HG03064 (cell line): ENCODE measurements around the gene TASP1.
A peak's percentile ranks its signal among the peaks of the same experiment; 100 is the strongest.
"Not testable (repeated sequence)": the region's sequence is repeated elsewhere in the genome, so short reads cannot be mapped to it uniquely, and the experiment has no call there.

Source experiments
- ATAC-seq: cut with Tn5 transposase; IDR thresholded peaks from one replicate; pipeline ENCODE4 v1.9.1; 2021; ENCODE audit warnings: low read depth; ENCODE audit not compliant: unreplicated experiment

Gene TASP1

GRCh38 chr20:13510837-13511488 is 127.8 kb downstream of the TASP1 start:
- ATAC-seq = no peak

GRCh38 chr20:13507646-13508045 is 131.1 kb downstream of the TASP1 start:
- ATAC-seq = no peak

DNA sequence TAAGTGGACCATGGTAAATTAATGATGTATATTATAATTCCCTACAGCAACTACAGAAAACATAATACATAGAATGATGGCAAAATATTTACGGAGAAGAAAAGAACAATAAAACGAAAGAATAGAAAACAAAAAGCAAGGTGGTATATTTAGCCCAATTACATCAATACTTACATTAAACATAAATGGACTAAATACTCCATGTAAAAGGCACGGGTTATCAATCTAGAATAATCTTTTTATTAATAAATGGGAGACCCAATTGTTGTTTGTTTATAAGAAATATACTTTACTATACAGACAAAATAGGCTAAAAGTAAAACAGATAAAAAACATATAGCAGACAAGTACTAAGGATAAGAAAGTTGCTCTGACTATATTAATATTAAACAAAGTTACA is 137.2 kb downstream of the TASP1 start:
- ATAC-seq = no peak

GRCh38 chr20:13494019-13494418 is 144.7 kb downstream of the TASP1 start:
- ATAC-seq = no peak

DNA sequence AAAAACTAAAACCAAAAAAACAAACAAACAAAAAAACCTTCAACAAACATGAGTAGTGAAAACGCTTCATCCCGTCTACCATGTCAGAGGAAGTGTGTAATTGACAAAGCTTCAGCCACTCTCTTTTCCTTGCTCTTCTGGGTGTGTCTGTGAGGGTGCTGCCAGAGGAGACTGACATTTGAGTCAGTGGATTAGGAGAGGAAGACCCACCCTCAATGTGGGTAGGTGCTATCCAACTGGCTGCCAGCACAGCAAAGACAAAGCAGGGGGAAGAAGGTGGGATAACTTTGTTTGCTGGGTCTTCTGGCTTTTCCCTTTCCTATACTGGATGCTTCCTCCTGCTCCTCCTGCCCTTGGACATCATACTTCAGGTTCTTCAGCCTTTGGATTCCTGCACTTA is 145.6 kb downstream of the TASP1 start:
- ATAC-seq = no peak

DNA sequence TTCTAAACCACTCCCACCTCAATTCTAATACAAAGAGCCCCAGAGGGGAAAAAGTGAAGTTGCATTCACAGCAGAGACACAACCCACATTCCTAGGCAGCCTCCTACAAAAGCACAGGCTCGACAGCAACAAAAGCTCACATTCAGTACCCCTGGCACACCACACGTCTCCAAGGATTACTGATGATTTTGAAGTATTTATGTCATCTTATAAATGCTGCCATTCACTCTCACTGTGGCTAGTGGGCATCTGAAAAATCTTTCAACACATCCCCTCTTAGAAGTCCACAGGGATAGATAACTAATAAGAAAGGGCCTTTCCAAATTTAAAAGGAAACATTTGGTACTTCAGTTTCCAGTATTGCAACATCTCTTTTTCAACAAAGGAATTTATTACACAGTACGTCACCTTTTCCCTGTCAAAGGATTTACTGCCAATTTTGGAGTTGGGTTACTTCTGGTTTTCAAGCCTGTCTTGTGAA is 146.7 kb downstream of the TASP1 start:
- no peak for ATAC-seq

GRCh38 chr20:13487202-13487601 is 151.5 kb downstream of the TASP1 start:
- no peak for ATAC-seq

DNA sequence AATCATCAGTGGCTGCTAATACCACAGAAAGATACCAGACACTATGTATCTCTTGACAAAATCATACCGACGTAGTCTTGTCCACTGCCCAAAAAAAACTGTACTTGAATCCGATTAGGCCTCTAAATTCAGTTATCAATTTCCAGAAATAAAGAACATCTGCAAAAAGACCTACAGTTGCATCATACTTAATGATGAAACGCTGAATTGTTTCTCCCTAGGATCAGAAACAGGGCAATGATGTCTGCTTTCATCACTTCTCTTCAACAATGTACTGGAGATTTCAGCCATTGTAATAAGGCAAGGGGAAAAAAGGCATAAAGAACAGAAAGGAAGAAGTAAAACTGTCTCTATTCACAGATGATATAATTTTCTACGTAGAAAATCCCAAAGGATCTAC is 152.0 kb downstream of the TASP1 start:
- ATAC-seq = no peak

DNA sequence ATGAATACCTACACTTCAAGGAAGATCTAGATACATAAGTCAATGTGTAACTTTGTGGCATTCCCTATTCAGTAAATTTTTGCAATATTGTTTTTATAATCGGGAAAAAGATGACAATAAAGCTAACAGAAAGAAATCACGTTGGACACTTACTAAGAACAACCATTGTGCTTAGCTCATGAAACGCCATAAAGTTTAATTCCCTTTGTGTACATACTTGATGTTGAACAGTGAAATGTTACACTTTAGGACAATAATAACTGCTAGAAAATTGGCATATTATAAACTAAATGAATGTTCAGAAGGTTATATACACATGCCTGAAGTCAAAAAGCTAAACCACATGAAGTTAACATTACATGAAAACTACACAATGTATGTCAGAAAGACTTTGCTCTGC is 153.2 kb downstream of the TASP1 start:
- ATAC-seq = no peak

- ATAC-seq = not testable (repeated sequence)
These were observed 153.7 kb downstream of the TASP1 start for GRCh38 chr20:13485019-13485418.

- not testable (repeated sequence) for ATAC-seq
These were observed 155.3 kb downstream of the TASP1 start for GRCh38 chr20:13483472-13483871.

DNA sequence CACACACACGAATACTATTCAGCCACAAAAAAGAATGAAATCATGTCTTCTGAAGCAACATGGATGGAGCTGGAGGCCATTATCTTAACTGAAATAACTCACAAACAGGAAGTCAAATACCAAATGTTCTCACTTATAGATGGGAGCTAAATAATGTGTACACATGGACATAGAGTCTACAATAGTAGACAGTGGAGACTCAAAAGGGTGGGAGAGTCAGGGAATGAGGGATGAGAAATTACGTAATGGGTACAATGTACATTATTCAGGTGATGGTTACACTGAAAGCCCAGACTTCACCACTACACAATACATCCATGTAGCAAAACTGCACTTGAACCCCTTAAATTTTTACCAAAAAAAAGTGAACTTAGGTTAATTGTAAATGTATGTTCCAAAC is 160.4 kb downstream of the TASP1 start:
- no peak for ATAC-seq

DNA sequence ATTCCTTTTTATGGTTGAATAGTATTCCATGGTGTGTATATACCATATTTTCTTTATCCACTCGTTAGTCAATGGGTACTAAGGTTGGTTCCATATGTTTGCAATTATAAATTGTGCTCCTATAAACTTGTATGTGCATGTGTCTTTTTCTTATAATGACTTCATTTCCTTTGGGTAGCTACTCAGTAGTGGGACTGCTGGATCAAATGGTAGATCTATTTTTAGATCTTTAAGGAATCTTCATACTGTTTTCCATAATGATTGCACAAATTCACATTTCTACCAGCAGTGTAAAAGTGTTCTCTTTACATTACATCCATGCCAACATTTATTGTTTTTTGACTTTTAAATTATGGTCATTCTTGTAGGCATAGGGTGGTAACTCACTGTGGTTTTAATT is 164.3 kb downstream of the TASP1 start:
- ATAC-seq = no peak

- ATAC-seq = no peak
These were observed 169.5 kb downstream of the TASP1 start for GRCh38 chr20:13469262-13469661.

- ATAC-seq = no peak
These were observed 170.6 kb downstream of the TASP1 start for GRCh38 chr20:13468166-13468565.

GRCh38 chr20:13464702-13465101 is 174.0 kb downstream of the TASP1 start:
- ATAC-seq = no peak

GRCh38 chr20:13461849-13462458 is 176.8 kb downstream of the TASP1 start:
- ATAC-seq = no peak

DNA sequence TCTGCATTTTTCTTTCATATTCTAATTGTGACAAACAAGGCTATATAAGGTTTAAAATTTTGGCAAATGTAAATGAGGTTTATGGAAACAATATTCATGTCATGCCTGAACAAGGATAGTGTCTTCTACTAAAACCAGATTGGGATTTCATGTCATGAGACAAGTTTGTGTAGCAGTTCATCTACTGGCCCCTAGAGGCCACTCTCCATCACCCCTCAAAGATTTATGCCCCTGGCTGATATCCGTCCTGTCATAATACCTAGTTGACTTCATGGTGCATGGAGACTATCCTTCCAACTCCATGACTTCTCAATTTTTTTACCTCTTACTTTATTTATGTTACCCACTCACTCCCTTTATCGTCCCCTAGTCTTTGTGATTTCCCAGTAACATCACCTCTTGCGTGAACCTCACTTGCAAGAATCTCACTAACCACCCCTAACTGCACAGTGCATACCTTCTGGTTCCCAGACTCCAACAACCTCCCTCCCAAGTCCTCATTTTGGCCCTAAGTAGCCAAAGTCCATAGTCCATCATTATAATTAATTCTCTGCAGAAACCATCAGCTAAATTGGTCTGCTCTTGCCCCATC is 179.8 kb downstream of the TASP1 start:
- ATAC-seq = peak; percentile 80

- ATAC-seq = no peak
These were observed 181.2 kb downstream of the TASP1 start for GRCh38 chr20:13457487-13457886.

DNA sequence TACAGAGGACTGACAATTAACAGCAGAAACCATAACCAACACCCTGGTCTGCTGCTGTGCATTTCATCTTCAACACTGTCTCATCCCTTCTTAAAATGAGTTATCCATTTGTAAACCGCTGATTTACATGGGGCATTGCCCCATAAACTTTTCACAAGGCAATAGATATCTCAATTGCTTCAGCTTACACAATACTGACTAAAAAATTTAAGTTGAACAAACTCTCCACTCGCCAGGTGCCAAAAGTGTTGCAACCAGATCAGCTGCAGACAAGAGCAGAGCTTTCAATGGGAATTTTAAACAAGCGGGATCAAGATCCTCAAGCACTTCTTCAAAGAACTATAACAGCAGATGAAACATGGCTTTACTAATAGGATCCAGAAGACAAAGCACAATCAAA is 183.0 kb downstream of the TASP1 start:
- ATAC-seq = no peak

DNA sequence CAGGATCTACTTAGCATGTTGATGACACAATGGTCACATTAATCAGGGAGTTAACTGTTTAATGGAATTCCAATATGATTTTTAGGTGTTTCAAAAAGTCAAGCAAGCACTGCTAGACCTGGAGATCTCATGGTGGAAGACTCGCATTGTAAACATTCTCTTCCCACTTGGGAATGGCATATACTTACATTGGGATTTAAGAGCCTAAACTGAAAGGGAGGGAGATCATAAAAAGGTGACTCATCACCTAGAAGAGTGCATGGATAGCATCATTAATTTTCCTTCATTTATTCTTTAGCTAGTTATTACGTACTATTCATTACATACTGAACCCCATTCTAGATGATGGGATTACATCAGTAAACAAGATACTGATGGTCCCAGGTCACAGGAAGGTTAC is 185.4 kb downstream of the TASP1 start:
- no peak for ATAC-seq

DNA sequence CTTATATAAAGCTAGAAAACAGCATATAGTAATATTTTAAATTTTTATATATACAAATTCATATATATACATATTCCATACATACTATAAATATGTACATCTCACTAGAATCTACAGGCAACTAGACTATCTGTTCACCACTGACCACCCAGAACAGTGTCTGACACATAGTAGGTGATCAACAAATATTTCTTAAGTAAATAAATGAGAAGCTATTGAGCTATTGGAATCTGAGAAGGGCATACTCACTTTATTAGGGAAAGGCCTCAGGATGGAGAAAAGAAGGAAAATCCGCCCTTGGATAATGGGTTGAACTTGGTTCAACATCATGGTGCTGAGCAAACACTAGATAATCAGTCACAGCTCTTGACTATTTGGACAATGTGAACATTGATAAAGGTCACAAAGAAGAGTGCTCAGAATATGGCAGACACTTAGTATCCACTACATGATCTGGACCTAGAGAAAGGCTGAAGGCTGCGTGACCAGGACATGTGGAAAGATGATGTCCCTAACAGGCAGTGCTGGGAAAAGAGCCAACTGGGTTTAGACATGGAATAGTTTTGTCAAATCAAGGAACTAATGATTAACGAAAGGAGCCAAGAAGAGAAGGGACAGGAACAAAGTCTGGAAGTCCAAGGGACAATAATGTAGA is 186.1 kb downstream of the TASP1 start:
- no peak for ATAC-seq
